HCT116 (cell line): ENCODE results near the gene SYCP2. TPM values are rescaled to one million over a fixed set of nuclear protein-coding genes. Genes with fewer than 3 reads are reported as not detected.

Experiments
- ATAC-seq: fragments of 200-7000 bp; cut with Tn5 transposase; 2 replicates; pipeline ENCODE4 v1.9.1; 2020; ENCODE audit warnings: mild to moderate bottlenecking, moderate library complexity
- BruUV-seq: library from RNA; stranded (reverse); fragments of 400-500 nt; replicated peaks from 2 replicates; lab custom pipeline; 2021; lab: Mats Ljungman, UMichigan
- CTCF ChIA-PET: fragments of 300-600 bp; sonication (Branson Sonifier 250); formaldehyde crosslinking; loops from one replicate; lab custom pipeline; 2021; ENCODE audit warnings: antibody characterized with exemption; lab: Charles Lee
- POLR2A ChIA-PET: fragments of 300-600, 350-600 bp; sonication (Branson Sonifier 250); formaldehyde crosslinking; loops from one replicate; lab custom pipeline; 2021; ENCODE audit warnings: antibody characterized with exemption; lab: Charles Lee
- RAD21 ChIA-PET, 2 experiments: fragments of 300-600 bp; sonication (Branson Sonifier 250); formaldehyde crosslinking; loops; one replicate each; lab custom pipeline; 2023; ENCODE audit warnings: low total read pairs in 2 of 2; ENCODE audit not compliant: uncharacterized antibody in 2 of 2, unreplicated experiment in 2 of 2, low non-redundant PET in 1 of 2; lab: Charles Lee
- DNase-seq: peaks from one replicate; pipeline ENCODE4 v3.0.0-alpha.2; 2010; ENCODE audit warnings: low read depth, low spot score
- H2AFZ ChIP-seq: fragments of 200-600 bp; shearing (Covaris generic), sonication (generic); 2 replicates; pipeline ENCODE4 v1.6.1; 2017; ENCODE audit warnings: low read depth, mixed run types, mixed read lengths, antibody characterized with exemption, low read length; ENCODE audit not compliant: poor library complexity, severe bottlenecking
- H3K27ac ChIP-seq: 2 replicates; pipeline ENCODE4 v1.5.1; 2012; ENCODE audit warnings: low read depth, low read length
- H3K27me3 ChIP-seq: fragments of 200-600 bp; sonication (generic); 2 replicates; pipeline ENCODE4 v1.6.1; 2016; ENCODE audit warnings: mixed run types, low read length, mixed read lengths; ENCODE audit not compliant: insufficient read depth
- H3K36me3 ChIP-seq, 2 experiments: fragments of 200-500 bp in 1 of 2; fragments of 200-600 bp in 1 of 2; sonication (Bioruptor generic) in 1 of 2; sonication (generic) in 1 of 2; 2 replicates each; pipeline versions ENCODE4 v1.5.1 to v1.6.1; 2014 to 2016; ENCODE audit warnings: low read length in 2 of 2, inconsistent platforms in 1 of 2, mixed read lengths in 1 of 2, mixed run types in 1 of 2; ENCODE audit not compliant: insufficient read depth in 2 of 2, control insufficient read depth in 1 of 2
- H3K4me1 ChIP-seq, 2 experiments: fragments of 200-600 bp in 1 of 2; sonication (generic) in 1 of 2; 2 replicates each; pipeline versions ENCODE4 v1.5.1 to v1.6.1; 2012 to 2017; ENCODE audit warnings: low read length in 2 of 2, inconsistent platforms in 1 of 2, mild to moderate bottlenecking in 1 of 2, mixed read lengths in 1 of 2, mixed run types in 1 of 2, moderate library complexity in 1 of 2; ENCODE audit not compliant: insufficient read depth in 2 of 2, control insufficient read depth in 1 of 2
- H3K4me2 ChIP-seq: fragments of 200-600 bp; sonication (generic); 2 replicates; pipeline ENCODE4 v1.6.1; 2017; ENCODE audit warnings: mixed run types, low read length, mixed read lengths
- H3K4me3 ChIP-seq, 2 experiments: fragments of 200-600 bp in 1 of 2; sonication (generic) in 1 of 2; replicated peaks in 1 of 2; 2 replicates each; pipeline ENCODE4 v1.5.1; 2011 to 2016; ENCODE audit warnings: low read length in 2 of 2, control low read depth in 1 of 2, low read depth in 1 of 2, mild to moderate bottlenecking in 1 of 2, mixed read lengths in 1 of 2, mixed run types in 1 of 2
- H3K79me2 ChIP-seq: fragments of 200-600 bp; sonication (generic); 2 replicates; pipeline ENCODE4 v1.6.1; 2017; ENCODE audit warnings: mild to moderate bottlenecking, mixed run types, low read length, moderate library complexity, mixed read lengths; ENCODE audit not compliant: insufficient read depth
- H3K9ac ChIP-seq: fragments of 200-600 bp; sonication (generic); 2 replicates; pipeline ENCODE4 v1.6.1; 2016; ENCODE audit warnings: low read length, mixed read lengths
- H3K9me2 ChIP-seq: fragments of 200-600 bp; sonication (generic), shearing (Covaris generic); 2 replicates; pipeline ENCODE4 v1.6.1; 2017; ENCODE audit warnings: mixed run types, mild to moderate bottlenecking, moderate library complexity; ENCODE audit not compliant: insufficient read depth
- H3K9me3 ChIP-seq, 2 experiments: fragments of 200-500 bp in 1 of 2; fragments of 200-600 bp in 1 of 2; sonication (Bioruptor generic) in 1 of 2; sonication (generic) in 1 of 2; 2 replicates each; pipeline ENCODE4 v1.6.1; 2014 to 2017; ENCODE audit warnings: low read length in 2 of 2, mixed read lengths in 2 of 2, inconsistent platforms in 1 of 2, low read depth in 1 of 2, mild to moderate bottlenecking in 1 of 2, mixed run types in 1 of 2, moderate library complexity in 1 of 2; ENCODE audit not compliant: control insufficient read depth in 1 of 2, insufficient read depth in 1 of 2
- H4K20me1 ChIP-seq: fragments of 200-600 bp; sonication (generic), shearing (Covaris generic); 2 replicates; pipeline ENCODE4 v1.6.1; 2017; ENCODE audit warnings: mixed run types, mild to moderate bottlenecking, moderate library complexity; ENCODE audit not compliant: insufficient read depth
- CBX3 ChIP-seq: IDR thresholded peaks from 2 replicates; pipeline ENCODE4 v1.6.1; 2012; ENCODE audit warnings: low read depth
- ELF1 ChIP-seq: IDR thresholded peaks from 2 replicates; pipeline ENCODE4 v1.6.1; 2012; ENCODE audit warnings: low read depth, borderline replicate concordance
- EZH2 ChIP-seq: fragments of 200-600 bp; sonication (generic); IDR thresholded peaks from 2 replicates; pipeline ENCODE4 v1.6.1; 2017; ENCODE audit warnings: antibody characterized with exemption, mixed run types
- EZH2phosphoT487 ChIP-seq: fragments of 200-600 bp; IDR thresholded peaks from 2 replicates; pipeline ENCODE4 v1.6.1; 2018; ENCODE audit warnings: antibody characterized with exemption, borderline replicate concordance
- FOSL1 ChIP-seq: IDR thresholded peaks from 2 replicates; pipeline ENCODE4 v1.6.1; 2012; ENCODE audit warnings: low read depth
- JUND ChIP-seq: IDR thresholded peaks from 2 replicates; pipeline ENCODE4 v1.6.1; 2012
- POLR2AphosphoS5 ChIP-seq: IDR thresholded peaks from 2 replicates; pipeline ENCODE4 v1.6.1; 2011; ENCODE audit warnings: mild to moderate bottlenecking, low read depth, low read length, moderate library complexity
- REST ChIP-seq: IDR thresholded peaks from 2 replicates; pipeline ENCODE4 v1.6.1; 2012; ENCODE audit warnings: low read depth
- SP1 ChIP-seq: IDR thresholded peaks from 2 replicates; pipeline ENCODE4 v1.6.1; 2012; ENCODE audit warnings: low read depth
- ZFX ChIP-seq: fragments of 450-650 bp; IDR thresholded peaks from 2 replicates; pipeline ENCODE4 v1.6.1; 2017
- ZNF274 ChIP-seq: fragments of 200-500 bp; sonication (Bioruptor generic); IDR thresholded peaks from 2 replicates; pipeline ENCODE4 v1.6.1; 2014; ENCODE audit warnings: mild to moderate bottlenecking, low read depth, low read length, inconsistent platforms
- intact Hi-C: fragments of 100-400 bp; cut with micrococcal nuclease; formaldehyde crosslinking; loops from 2 replicates; pipeline ENCODE4 v1.10.0; 2022
- total RNA-seq: library from RNA; stranded (reverse); gene quantifications from one replicate; pipeline ENCODE4 v1.2.1, GENCODE V29; 2021; ENCODE audit not compliant: unreplicated experiment
- TF ChIP-seq, protein P1 (sequence below): IDR thresholded peaks from 2 replicates; pipeline ENCODE4 v1.6.1; 2011; ENCODE audit warnings: mild to moderate bottlenecking, low read length, moderate library complexity; ENCODE audit not compliant: insufficient replicate concordance; ENCODE audit errors: extremely low read depth

The SYCP2 gene
- total RNA-seq, 1 experiment from 2014 or later: 0.59 TPM

DNA sequence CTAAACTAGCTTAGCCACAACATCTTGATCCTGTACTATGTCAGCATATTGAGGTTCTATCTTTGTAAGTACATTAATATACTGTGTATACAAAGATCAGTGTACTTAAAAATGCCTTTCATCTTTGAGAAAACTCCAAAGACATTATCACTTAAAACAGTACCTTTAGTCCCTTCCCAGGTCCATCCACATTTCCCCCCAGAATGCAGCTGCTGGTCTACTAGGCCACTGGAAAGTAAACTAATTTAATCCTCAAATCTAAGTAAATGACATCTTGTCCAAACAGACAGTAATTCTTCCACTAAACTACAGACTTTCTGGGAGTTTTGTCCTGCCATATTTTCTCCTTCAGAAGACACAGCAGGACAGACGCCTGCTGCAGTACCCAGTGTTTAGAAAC lies 68.7 kb downstream of the SYCP2 start:
- Histone ChIP-seq H3K9me2 (no peaks in the 10 kb centered on the region), H3K79me2 (no peaks in the 10 kb centered on the region), H3K9ac (no peak overlapping the region), H4K20me1 (no peaks in the 10 kb centered on the region), H2AFZ (no peak overlapping the region), H3K36me3 (no peaks in the 10 kb centered on the region), H3K27me3 (peaks cover 42% of the 10 kb centered on the region), H3K27ac (no peak overlapping the region), H3K4me3 (no peak overlapping the region), H3K9me3 (no peaks in the 10 kb centered on the region), H3K4me2 (no peak overlapping the region), H3K4me1 (no peaks in the 10 kb centered on the region)
- POLR2A ChIA-PET: interaction anchor here (1.2 kb wide), 1 partner anchor 76 kb away, joined by 3 read pairs; the partner anchor contains the start of genes FAM217B and PPP1R3D
- ATAC-seq (no peak), DNase-seq (no peak)
- RAD21 ChIA-PET: no interaction called here
- TF ChIP-seq JUND (no peak), CBX3 (no peak), ZNF274 (no peak), SP1 (no peak), ELF1 (no peak)
- BruUV-seq: no TSS peak
- CTCF ChIA-PET: interaction anchor here (2.0 kb wide), 1 partner anchor 15 kb away, joined by 9 read pairs; no protein-coding TSS in a partner anchor
- intact Hi-C loops: loop anchor here (5.0 kb wide), 1 partner anchor 58 kb away; no protein-coding TSS in a partner anchor

- ATAC-seq (no peak), DNase-seq (no peak)
- Histone ChIP-seq H3K9me2 (no peaks in the 10 kb centered on the region), H3K27ac (no peak overlapping the region), H4K20me1 (no peaks in the 10 kb centered on the region), H3K79me2 (no peaks in the 10 kb centered on the region), H2AFZ (no peak overlapping the region), H3K4me3 (no peak overlapping the region), H3K4me2 (no peak overlapping the region), H3K9me3 (no peaks in the 10 kb centered on the region), H3K36me3 (no peaks in the 10 kb centered on the region), H3K27me3 (peaks cover 39% of the 10 kb centered on the region), H3K9ac (no peak overlapping the region)
- ChIA-PET RAD21 (no interaction called here), CTCF (interaction anchor here (2.0 kb wide), 1 partner anchor 13 kb away, joined by 9 read pairs; no protein-coding TSS in a partner anchor), POLR2A (no interaction called here)
- intact Hi-C loops: loop anchor here (5.0 kb wide), 1 partner anchor 59 kb away; no protein-coding TSS in a partner anchor
- TF ChIP-seq EZH2phosphoT487 (no peak), EZH2 (no peak), FOSL1 (no peak), REST (no peak), SP1 (no peak), ELF1 (no peak), POLR2AphosphoS5 (no peak), ZNF274 (no peak), ZFX (no peak)
- TF ChIP-seq, protein P1, sequence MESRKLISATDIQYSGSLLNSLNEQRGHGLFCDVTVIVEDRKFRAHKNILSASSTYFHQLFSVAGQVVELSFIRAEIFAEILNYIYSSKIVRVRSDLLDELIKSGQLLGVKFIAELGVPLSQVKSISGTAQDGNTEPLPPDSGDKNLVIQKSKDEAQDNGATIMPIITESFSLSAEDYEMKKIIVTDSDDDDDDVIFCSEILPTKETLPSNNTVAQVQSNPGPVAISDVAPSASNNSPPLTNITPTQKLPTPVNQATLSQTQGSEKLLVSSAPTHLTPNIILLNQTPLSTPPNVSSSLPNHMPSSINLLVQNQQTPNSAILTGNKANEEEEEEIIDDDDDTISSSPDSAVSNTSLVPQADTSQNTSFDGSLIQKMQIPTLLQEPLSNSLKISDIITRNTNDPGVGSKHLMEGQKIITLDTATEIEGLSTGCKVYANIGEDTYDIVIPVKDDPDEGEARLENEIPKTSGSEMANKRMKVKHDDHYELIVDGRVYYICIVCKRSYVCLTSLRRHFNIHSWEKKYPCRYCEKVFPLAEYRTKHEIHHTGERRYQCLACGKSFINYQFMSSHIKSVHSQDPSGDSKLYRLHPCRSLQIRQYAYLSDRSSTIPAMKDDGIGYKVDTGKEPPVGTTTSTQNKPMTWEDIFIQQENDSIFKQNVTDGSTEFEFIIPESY: no peak
- TF ChIP-seq, all 23 proteins: peak for 0
- BruUV-seq: no TSS peak
- H3K4me1 ChIP-seq: no peaks in the 10 kb centered on the region
These were observed 70.4 kb downstream of the SYCP2 start for GRCh38 chr20:59863058-59863457.
